KMS-11 (cell line): ENCODE data around the gene NCKAP5.

Source experiments
- H2AFZ ChIP-seq: fragments of 200-600 bp; sonication (generic); 2 replicates; pipeline ENCODE4 v1.6.1; 2016; ENCODE audit warnings: antibody characterized with exemption, mixed run types, low read depth
- H3K27ac ChIP-seq: fragments of 200-600 bp; sonication (generic); 2 replicates; pipeline ENCODE4 v1.6.1; 2016; ENCODE audit warnings: mild to moderate bottlenecking, mixed run types
- H3K27me3 ChIP-seq: fragments of 200-600 bp; sonication (generic); 2 replicates; pipeline ENCODE4 v1.6.1; 2017; ENCODE audit warnings: mild to moderate bottlenecking, low read depth, mixed run types, moderate library complexity; ENCODE audit not compliant: insufficient read depth
- H3K36me3 ChIP-seq: fragments of 200-600 bp; sonication (generic); 2 replicates; pipeline ENCODE4 v1.6.1; 2017; ENCODE audit warnings: mild to moderate bottlenecking, mixed run types; ENCODE audit not compliant: insufficient read depth
- H3K4me1 ChIP-seq: fragments of 200-600 bp; sonication (generic); 2 replicates; pipeline ENCODE4 v1.6.1; 2016; ENCODE audit warnings: mild to moderate bottlenecking, low read depth, mixed run types; ENCODE audit not compliant: poor library complexity, severe bottlenecking
- H3K4me2 ChIP-seq: fragments of 200-600 bp; sonication (generic); 2 replicates; pipeline ENCODE4 v1.7.0; 2016; ENCODE audit warnings: mild to moderate bottlenecking, mixed run types
- H3K4me3 ChIP-seq: fragments of 200-600 bp; sonication (generic); IDR thresholded peaks from 2 replicates; pipeline ENCODE4 v1.6.1; 2017; ENCODE audit warnings: low read depth, low read length, mixed read lengths; ENCODE audit not compliant: insufficient read depth
- H3K79me2 ChIP-seq: fragments of 200-600 bp; sonication (generic); 2 replicates; pipeline ENCODE4 v1.6.1; 2016; ENCODE audit warnings: low read depth, mixed run types; ENCODE audit not compliant: insufficient read depth
- H3K9ac ChIP-seq: fragments of 200-600 bp; sonication (generic); 2 replicates; pipeline ENCODE4 v1.6.1; 2016; ENCODE audit warnings: mild to moderate bottlenecking, mixed run types
- H4K20me1 ChIP-seq: fragments of 200-600 bp; sonication (generic); 2 replicates; pipeline ENCODE4 v1.6.1; 2016; ENCODE audit warnings: mild to moderate bottlenecking, mixed run types; ENCODE audit not compliant: insufficient read depth
- TF ChIP-seq, protein P1 (sequence below): fragments of 200-600 bp; sonication (generic); conservative IDR thresholded peaks from 2 replicates; pipeline ENCODE4 v1.6.1; 2017; ENCODE audit warnings: low read depth, mild to moderate bottlenecking, antibody characterized with exemption, low read length, moderate library complexity, mixed read lengths

The NCKAP5 gene

DNA sequence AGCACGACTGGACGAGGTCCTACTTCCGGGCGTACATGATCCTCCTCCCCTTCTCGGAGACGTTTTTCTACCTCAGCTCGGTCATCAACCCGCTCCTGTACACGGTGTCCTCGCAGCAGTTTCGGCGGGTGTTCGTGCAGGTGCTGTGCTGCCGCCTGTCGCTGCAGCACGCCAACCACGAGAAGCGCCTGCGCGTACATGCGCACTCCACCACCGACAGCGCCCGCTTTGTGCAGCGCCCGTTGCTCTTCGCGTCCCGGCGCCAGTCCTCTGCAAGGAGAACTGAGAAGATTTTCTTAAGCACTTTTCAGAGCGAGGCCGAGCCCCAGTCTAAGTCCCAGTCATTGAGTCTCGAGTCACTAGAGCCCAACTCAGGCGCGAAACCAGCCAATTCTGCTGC lies 923.1 kb downstream of the NCKAP5 start:
- Histone ChIP-seq H3K27me3 (no peaks in the 10 kb centered on the region), H2AFZ (no peak overlapping the region), H3K4me1 (no peaks in the 10 kb centered on the region), H3K4me2 (no peak overlapping the region), H3K4me3 (no peak overlapping the region), H3K36me3 (no peaks in the 10 kb centered on the region), H4K20me1 (no peaks in the 10 kb centered on the region), H3K79me2 (no peaks in the 10 kb centered on the region), H3K9ac (no peak overlapping the region), H3K27ac (no peak overlapping the region)
- TF ChIP-seq, protein P1, sequence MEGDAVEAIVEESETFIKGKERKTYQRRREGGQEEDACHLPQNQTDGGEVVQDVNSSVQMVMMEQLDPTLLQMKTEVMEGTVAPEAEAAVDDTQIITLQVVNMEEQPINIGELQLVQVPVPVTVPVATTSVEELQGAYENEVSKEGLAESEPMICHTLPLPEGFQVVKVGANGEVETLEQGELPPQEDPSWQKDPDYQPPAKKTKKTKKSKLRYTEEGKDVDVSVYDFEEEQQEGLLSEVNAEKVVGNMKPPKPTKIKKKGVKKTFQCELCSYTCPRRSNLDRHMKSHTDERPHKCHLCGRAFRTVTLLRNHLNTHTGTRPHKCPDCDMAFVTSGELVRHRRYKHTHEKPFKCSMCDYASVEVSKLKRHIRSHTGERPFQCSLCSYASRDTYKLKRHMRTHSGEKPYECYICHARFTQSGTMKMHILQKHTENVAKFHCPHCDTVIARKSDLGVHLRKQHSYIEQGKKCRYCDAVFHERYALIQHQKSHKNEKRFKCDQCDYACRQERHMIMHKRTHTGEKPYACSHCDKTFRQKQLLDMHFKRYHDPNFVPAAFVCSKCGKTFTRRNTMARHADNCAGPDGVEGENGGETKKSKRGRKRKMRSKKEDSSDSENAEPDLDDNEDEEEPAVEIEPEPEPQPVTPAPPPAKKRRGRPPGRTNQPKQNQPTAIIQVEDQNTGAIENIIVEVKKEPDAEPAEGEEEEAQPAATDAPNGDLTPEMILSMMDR, result no peak

- no peak overlapping the region for H3K9ac ChIP-seq
- H3K4me2 ChIP-seq, result no peak overlapping the region
- H3K4me3 ChIP-seq, result no peak overlapping the region
- no peaks in the 10 kb centered on the region for H3K79me2 ChIP-seq
- H3K27me3 ChIP-seq, result no peaks in the 10 kb centered on the region
- TF ChIP-seq, protein P1, result no peak
- H3K36me3 ChIP-seq, result no peaks in the 10 kb centered on the region
- no peak overlapping the region for H3K27ac ChIP-seq
- no peaks in the 10 kb centered on the region for H3K4me1 ChIP-seq
- no peaks in the 10 kb centered on the region for H4K20me1 ChIP-seq
- H2AFZ ChIP-seq, result no peak overlapping the region
Measured at GRCh38 chr2:132642415-132642814, 925.8 kb downstream of the NCKAP5 start.

DNA sequence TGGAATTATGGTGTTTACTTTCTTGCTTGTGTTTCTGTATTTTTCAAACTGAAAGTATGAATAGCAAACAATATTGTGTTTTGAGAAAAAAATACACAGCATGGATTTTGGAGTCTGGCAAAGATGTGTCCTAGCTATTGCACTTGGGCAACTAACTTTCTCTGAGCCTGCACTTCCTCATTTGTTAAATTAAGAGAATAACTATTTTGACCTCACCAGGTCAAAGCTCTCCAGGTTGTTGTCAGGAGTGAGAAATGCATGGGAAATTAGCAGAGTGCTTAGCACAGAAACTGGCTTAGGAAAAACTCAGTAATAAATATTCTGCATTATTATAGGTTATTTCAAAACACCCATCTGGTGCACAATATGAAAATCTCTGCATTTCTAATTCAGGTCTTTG lies 926.4 kb downstream of the NCKAP5 start:
- H2AFZ ChIP-seq, result no peak overlapping the region
- no peak overlapping the region for H3K4me3 ChIP-seq
- TF ChIP-seq, protein P1, result no peak
- no peak overlapping the region for H3K4me2 ChIP-seq
- H3K27ac ChIP-seq, result no peak overlapping the region
- H3K4me1 ChIP-seq, result no peaks in the 10 kb centered on the region
- no peaks in the 10 kb centered on the region for H3K36me3 ChIP-seq
- no peak overlapping the region for H3K9ac ChIP-seq
- no peaks in the 10 kb centered on the region for H3K27me3 ChIP-seq
- H3K79me2 ChIP-seq, result no peaks in the 10 kb centered on the region
- no peaks in the 10 kb centered on the region for H4K20me1 ChIP-seq

DNA sequence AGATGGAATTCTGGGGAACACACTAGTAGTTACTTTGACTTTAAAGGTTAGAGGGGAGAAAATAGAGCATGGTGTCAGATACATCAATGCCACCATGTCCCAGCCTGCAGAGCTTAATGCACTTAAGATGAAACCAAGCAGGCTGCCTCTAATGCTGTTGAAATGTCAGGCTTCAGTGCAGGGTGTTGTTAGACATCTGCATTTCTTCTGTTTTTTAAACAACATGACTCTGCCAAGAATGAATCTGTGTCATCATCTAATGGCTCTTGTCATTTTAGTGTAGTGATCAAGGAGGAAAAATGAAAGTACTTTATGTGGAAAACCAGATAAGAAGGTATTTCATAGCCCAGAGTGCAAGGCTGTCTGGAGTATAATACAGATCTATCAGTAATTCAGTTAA lies 928.1 kb downstream of the NCKAP5 start:
- no peak overlapping the region for H3K4me2 ChIP-seq
- no peaks in the 10 kb centered on the region for H3K4me1 ChIP-seq
- no peak overlapping the region for H3K4me3 ChIP-seq
- no peaks in the 10 kb centered on the region for H3K36me3 ChIP-seq
- H3K9ac ChIP-seq, result no peak overlapping the region
- H3K79me2 ChIP-seq, result no peaks in the 10 kb centered on the region
- TF ChIP-seq, protein P1, result no peak
- H3K27me3 ChIP-seq, result no peaks in the 10 kb centered on the region
- no peak overlapping the region for H3K27ac ChIP-seq
- H2AFZ ChIP-seq, result no peak overlapping the region
- H4K20me1 ChIP-seq, result no peaks in the 10 kb centered on the region
